HCT116 (cell line): ENCODE measurements around the gene GNG12. TPM values are rescaled to one million over a fixed set of nuclear protein-coding genes. Genes with fewer than 3 reads are reported as not detected.

Experiments
- ATAC-seq: fragments of 200-7000 bp; cut with Tn5 transposase; 2 replicates; pipeline ENCODE4 v1.9.1; 2020; ENCODE audit warnings: mild to moderate bottlenecking, moderate library complexity
- BruUV-seq: library from RNA; stranded (reverse); fragments of 400-500 nt; replicated peaks from 2 replicates; lab custom pipeline; 2021; lab: Mats Ljungman, UMichigan
- CTCF ChIA-PET: fragments of 300-600 bp; sonication (Branson Sonifier 250); formaldehyde crosslinking; loops from one replicate; lab custom pipeline; 2021; ENCODE audit warnings: antibody characterized with exemption; lab: Charles Lee
- POLR2A ChIA-PET: fragments of 300-600, 350-600 bp; sonication (Branson Sonifier 250); formaldehyde crosslinking; loops from one replicate; lab custom pipeline; 2021; ENCODE audit warnings: antibody characterized with exemption; lab: Charles Lee
- RAD21 ChIA-PET, 2 experiments: fragments of 300-600 bp; sonication (Branson Sonifier 250); formaldehyde crosslinking; loops; one replicate each; lab custom pipeline; 2023; ENCODE audit warnings: low total read pairs in 2 of 2; ENCODE audit not compliant: uncharacterized antibody in 2 of 2, unreplicated experiment in 2 of 2, low non-redundant PET in 1 of 2; lab: Charles Lee
- DNase-seq: peaks from one replicate; pipeline ENCODE4 v3.0.0-alpha.2; 2010; ENCODE audit warnings: low read depth, low spot score
- H2AFZ ChIP-seq: fragments of 200-600 bp; shearing (Covaris generic), sonication (generic); 2 replicates; pipeline ENCODE4 v1.6.1; 2017; ENCODE audit warnings: low read depth, mixed run types, mixed read lengths, antibody characterized with exemption, low read length; ENCODE audit not compliant: poor library complexity, severe bottlenecking
- H3K27ac ChIP-seq: 2 replicates; pipeline ENCODE4 v1.5.1; 2012; ENCODE audit warnings: low read depth, low read length
- H3K27me3 ChIP-seq: fragments of 200-600 bp; sonication (generic); 2 replicates; pipeline ENCODE4 v1.6.1; 2016; ENCODE audit warnings: mixed run types, low read length, mixed read lengths; ENCODE audit not compliant: insufficient read depth
- H3K36me3 ChIP-seq, 2 experiments: fragments of 200-500 bp in 1 of 2; fragments of 200-600 bp in 1 of 2; sonication (Bioruptor generic) in 1 of 2; sonication (generic) in 1 of 2; 2 replicates each; pipeline versions ENCODE4 v1.5.1 to v1.6.1; 2014 to 2016; ENCODE audit warnings: low read length in 2 of 2, inconsistent platforms in 1 of 2, mixed read lengths in 1 of 2, mixed run types in 1 of 2; ENCODE audit not compliant: insufficient read depth in 2 of 2, control insufficient read depth in 1 of 2
- H3K4me1 ChIP-seq, 2 experiments: fragments of 200-600 bp in 1 of 2; sonication (generic) in 1 of 2; 2 replicates each; pipeline versions ENCODE4 v1.5.1 to v1.6.1; 2012 to 2017; ENCODE audit warnings: low read length in 2 of 2, inconsistent platforms in 1 of 2, mild to moderate bottlenecking in 1 of 2, mixed read lengths in 1 of 2, mixed run types in 1 of 2, moderate library complexity in 1 of 2; ENCODE audit not compliant: insufficient read depth in 2 of 2, control insufficient read depth in 1 of 2
- H3K4me2 ChIP-seq: fragments of 200-600 bp; sonication (generic); 2 replicates; pipeline ENCODE4 v1.6.1; 2017; ENCODE audit warnings: mixed run types, low read length, mixed read lengths
- H3K4me3 ChIP-seq, 2 experiments: fragments of 200-600 bp in 1 of 2; sonication (generic) in 1 of 2; replicated peaks in 1 of 2; 2 replicates each; pipeline ENCODE4 v1.5.1; 2011 to 2016; ENCODE audit warnings: low read length in 2 of 2, control low read depth in 1 of 2, low read depth in 1 of 2, mild to moderate bottlenecking in 1 of 2, mixed read lengths in 1 of 2, mixed run types in 1 of 2
- H3K79me2 ChIP-seq: fragments of 200-600 bp; sonication (generic); 2 replicates; pipeline ENCODE4 v1.6.1; 2017; ENCODE audit warnings: mild to moderate bottlenecking, mixed run types, low read length, moderate library complexity, mixed read lengths; ENCODE audit not compliant: insufficient read depth
- H3K9ac ChIP-seq: fragments of 200-600 bp; sonication (generic); 2 replicates; pipeline ENCODE4 v1.6.1; 2016; ENCODE audit warnings: low read length, mixed read lengths
- H3K9me2 ChIP-seq: fragments of 200-600 bp; sonication (generic), shearing (Covaris generic); 2 replicates; pipeline ENCODE4 v1.6.1; 2017; ENCODE audit warnings: mixed run types, mild to moderate bottlenecking, moderate library complexity; ENCODE audit not compliant: insufficient read depth
- H3K9me3 ChIP-seq, 2 experiments: fragments of 200-500 bp in 1 of 2; fragments of 200-600 bp in 1 of 2; sonication (Bioruptor generic) in 1 of 2; sonication (generic) in 1 of 2; 2 replicates each; pipeline ENCODE4 v1.6.1; 2014 to 2017; ENCODE audit warnings: low read length in 2 of 2, mixed read lengths in 2 of 2, inconsistent platforms in 1 of 2, low read depth in 1 of 2, mild to moderate bottlenecking in 1 of 2, mixed run types in 1 of 2, moderate library complexity in 1 of 2; ENCODE audit not compliant: control insufficient read depth in 1 of 2, insufficient read depth in 1 of 2
- H4K20me1 ChIP-seq: fragments of 200-600 bp; sonication (generic), shearing (Covaris generic); 2 replicates; pipeline ENCODE4 v1.6.1; 2017; ENCODE audit warnings: mixed run types, mild to moderate bottlenecking, moderate library complexity; ENCODE audit not compliant: insufficient read depth
- ATF3 ChIP-seq: IDR thresholded peaks from 2 replicates; pipeline ENCODE4 v1.6.1; 2012
- CEBPB ChIP-seq: IDR thresholded peaks from 2 replicates; pipeline ENCODE4 v1.6.1; 2012; ENCODE audit warnings: low read depth
- CTCF ChIP-seq, 3 experiments: fragments of 200-600 bp in 1 of 3; sonication (generic) in 1 of 3; IDR thresholded peaks in 2 of 3; conservative IDR thresholded peaks in 1 of 3; 2 replicates each; pipeline ENCODE4 v1.5.1; 2012 to 2017; ENCODE audit warnings: low read depth in 2 of 3, low read length in 2 of 3, antibody characterized with exemption in 1 of 3, borderline replicate concordance in 1 of 3, control low read depth in 1 of 3, mild to moderate bottlenecking in 1 of 3, mixed read lengths in 1 of 3, mixed run types in 1 of 3, moderate library complexity in 1 of 3; ENCODE audit not compliant: insufficient read depth in 1 of 3
- EGR1 ChIP-seq: IDR thresholded peaks from 2 replicates; pipeline ENCODE4 v1.6.1; 2012; ENCODE audit warnings: low read depth
- ELF1 ChIP-seq: IDR thresholded peaks from 2 replicates; pipeline ENCODE4 v1.6.1; 2012; ENCODE audit warnings: low read depth, borderline replicate concordance
- FOSL1 ChIP-seq: IDR thresholded peaks from 2 replicates; pipeline ENCODE4 v1.6.1; 2012; ENCODE audit warnings: low read depth
- RAD21 ChIP-seq: IDR thresholded peaks from 2 replicates; pipeline ENCODE4 v1.6.1; 2012; ENCODE audit warnings: low read depth, mild to moderate bottlenecking
- SP1 ChIP-seq: IDR thresholded peaks from 2 replicates; pipeline ENCODE4 v1.6.1; 2012; ENCODE audit warnings: low read depth
- SRF ChIP-seq: IDR thresholded peaks from 2 replicates; pipeline ENCODE4 v1.6.1; 2012; ENCODE audit warnings: low read depth
- ZBTB33 ChIP-seq: IDR thresholded peaks from 2 replicates; pipeline ENCODE4 v1.6.1; 2011; ENCODE audit warnings: mild to moderate bottlenecking, low read length, moderate library complexity; ENCODE audit not compliant: insufficient replicate concordance; ENCODE audit errors: extremely low read depth
- ZFX ChIP-seq: fragments of 450-650 bp; IDR thresholded peaks from 2 replicates; pipeline ENCODE4 v1.6.1; 2017
- intact Hi-C: fragments of 100-400 bp; cut with micrococcal nuclease; formaldehyde crosslinking; loops from 2 replicates; pipeline ENCODE4 v1.10.0; 2022
- total RNA-seq: library from RNA; stranded (reverse); gene quantifications from one replicate; pipeline ENCODE4 v1.2.1, GENCODE V29; 2021; ENCODE audit not compliant: unreplicated experiment

Gene GNG12
- total RNA-seq, 1 experiment from 2014 or later: 49.6 TPM

GRCh38 chr1:67785847-67786753 is 47.2 kb downstream of the GNG12 start:
- H3K9me2 ChIP-seq: no peaks in the 10 kb centered on the region
- CTCF ChIA-PET: no interaction called here
- POLR2A ChIA-PET: no interaction called here

More at GRCh38 chr1:67785847-67786753, 47.2 kb downstream of the GNG12 start:
- RAD21 ChIA-PET: no interaction called here
- Histone ChIP-seq H3K9me3 (no peaks in the 10 kb centered on the region), H3K4me3 (no peak overlapping the region), H3K4me1 (no peaks in the 10 kb centered on the region), H3K27ac (no peak overlapping the region), H4K20me1 (no peaks in the 10 kb centered on the region), H2AFZ (no peak overlapping the region), H3K36me3 (no peaks in the 10 kb centered on the region), H3K9ac (no peak overlapping the region), H3K27me3 (no peaks in the 10 kb centered on the region), H3K79me2 (no peaks in the 10 kb centered on the region; the same call in 1 of the 2 replicates), H3K4me2 (no peak overlapping the region)
- ATAC-seq (no peak), DNase-seq (no peak)
- intact Hi-C loops: no loop called here
- no peak for TF ChIP-seq FOSL1
- no peak for TF ChIP-seq RAD21
- no peak for TF ChIP-seq SRF
- no peak for TF ChIP-seq CTCF (IDR thresholded peaks at IDR 0.05 in 2 of 3, conservative IDR thresholded peaks at IDR 0.05 in 1 of 3; ENCODE audit: borderline replicate concordance in 1 of 3, insufficient read depth in 1 of 3, low read depth in 2 of 3, low read length in 2 of 3)
- TF ChIP-seq ZFX: no peak
- TF ChIP-seq ZBTB33: no peak
- no peak for TF ChIP-seq SP1
- TF ChIP-seq ATF3: no peak
- no peak for TF ChIP-seq EGR1
- no peak for TF ChIP-seq ELF1
- no peak for TF ChIP-seq CEBPB
- BruUV-seq: no TSS peak
